HepG2 (cell line): ENCODE measurements around the gene SLC7A8. TPM values are rescaled to one million over a fixed set of nuclear protein-coding genes. Genes with fewer than 3 reads are reported as not detected.

Experiments used
- BHLHE40 ChIP-seq: IDR thresholded peaks from 2 replicates; pipeline ENCODE4 v1.6.1; 2011; ENCODE audit warnings: low read length, improper control_type of control experiment
- FOXC1 ChIP-seq: sonication (generic); formaldehyde crosslinking; IDR thresholded peaks from 2 replicates; pipeline ENCODE4 v1.8.0; 2022; ENCODE audit warnings: mild to moderate bottlenecking, missing genetic modification reagents, borderline replicate concordance
- GPN1 ChIP-seq: sonication (generic); formaldehyde crosslinking; IDR thresholded peaks from 2 replicates; pipeline ENCODE4 v1.5.1; 2020; ENCODE audit warnings: missing genetic modification reagents, borderline replicate concordance
- MAZ ChIP-seq, 2 experiments: sonication (generic) in 1 of 2; formaldehyde crosslinking in 1 of 2; IDR thresholded peaks; 2 replicates each; pipeline versions ENCODE4 v1.5.0 to v1.6.1; 2012 to 2020; ENCODE audit warnings: low read depth in 2 of 2, mild to moderate bottlenecking in 2 of 2, borderline replicate concordance in 1 of 2, improper control_type of control experiment in 1 of 2, low read length in 1 of 2, missing genetic modification reagents in 1 of 2, moderate library complexity in 1 of 2
- MTF2 ChIP-seq: sonication (generic); formaldehyde crosslinking; IDR thresholded peaks from 2 replicates; pipeline ENCODE4 v1.5.0; 2020; ENCODE audit warnings: missing genetic modification reagents, borderline replicate concordance
- NFKBIZ ChIP-seq: IDR thresholded peaks from 2 replicates; pipeline ENCODE4 v1.6.1; 2018; ENCODE audit warnings: missing genetic modification reagents, missing compliant biosample characterization
- PHF5A ChIP-seq: IDR thresholded peaks from one replicate; pipeline ENCODE4 v1.6.1; 2018; ENCODE audit warnings: low read depth, missing genetic modification reagents; ENCODE audit not compliant: unreplicated experiment
- PRMT3 ChIP-seq: sonication (generic); formaldehyde crosslinking; IDR thresholded peaks from 2 replicates; pipeline ENCODE4 v1.8.1; 2022; ENCODE audit warnings: low read depth, mild to moderate bottlenecking, moderate library complexity, missing genetic modification reagents, borderline replicate concordance
- SUZ12 ChIP-seq: fragments of 150-350 bp; IDR thresholded peaks from 2 replicates; pipeline ENCODE4 v1.6.1; 2014; ENCODE audit warnings: low read depth, low read length
- ZFX ChIP-seq: sonication (generic); formaldehyde crosslinking; IDR thresholded peaks from 2 replicates; pipeline ENCODE4 v1.4.0; 2020; ENCODE audit warnings: mild to moderate bottlenecking, low read depth, missing genetic modification reagents, moderate library complexity
- ZNF281 ChIP-seq: sonication (generic); formaldehyde crosslinking; IDR thresholded peaks from 2 replicates; pipeline ENCODE4 v1.4.0; 2020; ENCODE audit warnings: missing genetic modification reagents, borderline replicate concordance
- ZNF318 ChIP-seq: sonication (generic); formaldehyde crosslinking; IDR thresholded peaks from 2 replicates; pipeline ENCODE4 v1.4.0; 2020; ENCODE audit warnings: mild to moderate bottlenecking, missing genetic modification reagents
- ZNF709 ChIP-seq: sonication (generic); formaldehyde crosslinking; IDR thresholded peaks from 2 replicates; pipeline ENCODE4 v1.5.0; 2020; ENCODE audit warnings: mild to moderate bottlenecking, missing genetic modification reagents
- polyA plus RNA-seq, 8 experiments: library from polyadenylated mRNA; depleted of rRNA in 3 of 8; stranded (reverse) in 7 of 8; unstranded in 1 of 8; fragments of >200 nt; fragmentation: Illumina TruSeq in 4 of 8; extraction: Trizol in 4 of 8; gene quantifications; 2 replicates each; pipeline versions ENCODE4 v1.2.1 to v1.2.3, GENCODE V29; 2011 to 2016; ENCODE audit warnings: low read depth in 4 of 8, missing spikeins in 1 of 8, mixed read lengths in 1 of 8; ENCODE audit not compliant: insufficient read depth in 1 of 8
- total RNA-seq, 5 experiments: library from RNA; depleted of rRNA; stranded (reverse); fragments of >200 nt; fragmentation: Illumina TruSeq; extraction: Trizol; gene quantifications; 2 replicates each; pipeline ENCODE4 v1.2.3, GENCODE V29; 2016; ENCODE audit warnings: low read depth in 1 of 5
- TF ChIP-seq, protein P1 (sequence below): sonication (generic); formaldehyde crosslinking; IDR thresholded peaks from 2 replicates; pipeline ENCODE4 v1.5.0; 2020; ENCODE audit warnings: mild to moderate bottlenecking, low read depth, missing genetic modification reagents, borderline replicate concordance
- TF ChIP-seq, protein P2 (sequence below): sonication (generic); formaldehyde crosslinking; IDR thresholded peaks from 2 replicates; pipeline ENCODE4 v1.4.0; 2020; ENCODE audit warnings: missing genetic modification reagents

SLC7A8 gene
- total and polyA plus RNA-seq, 2 of the 13 experiments (the other 11 are each of a cell fraction or from before 2014, with no cell fraction given): 0.25 TPM; not detected in 1

GRCh38 chr14:23136566-23137133 lies 46.8 kb downstream of the SLC7A8 start (continued):
- TF ChIP-seq, protein P1, sequence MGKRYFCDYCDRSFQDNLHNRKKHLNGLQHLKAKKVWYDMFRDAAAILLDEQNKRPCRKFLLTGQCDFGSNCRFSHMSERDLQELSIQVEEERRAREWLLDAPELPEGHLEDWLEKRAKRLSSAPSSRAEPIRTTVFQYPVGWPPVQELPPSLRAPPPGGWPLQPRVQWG (CRISPR knock-in tag): no peak
- no peak for TF ChIP-seq MAZ (IDR thresholded peaks at IDR 0.05; ENCODE audit: borderline replicate concordance, low read depth, low read length)
- TF ChIP-seq MAZ (CRISPR knock-in tag; IDR thresholded peaks at IDR 0.05; ENCODE audit: low read depth): peak; percentile 35; the same call in 1 of the 2 replicates
- TF ChIP-seq BHLHE40: no peak
- TF ChIP-seq PRMT3: no peak
- TF ChIP-seq MTF2 (CRISPR knock-in tag): 0 out of 2 replicates have a peak, but pooled peaks have one; percentile 54
- no peak for TF ChIP-seq GPN1
- TF ChIP-seq FOXC1 (CRISPR knock-in tag): no peak
- 0 out of 2 replicates have a peak, but pooled peaks have one; percentile 21 for TF ChIP-seq ZFX (CRISPR knock-in tag)
- TF ChIP-seq, protein P2, sequence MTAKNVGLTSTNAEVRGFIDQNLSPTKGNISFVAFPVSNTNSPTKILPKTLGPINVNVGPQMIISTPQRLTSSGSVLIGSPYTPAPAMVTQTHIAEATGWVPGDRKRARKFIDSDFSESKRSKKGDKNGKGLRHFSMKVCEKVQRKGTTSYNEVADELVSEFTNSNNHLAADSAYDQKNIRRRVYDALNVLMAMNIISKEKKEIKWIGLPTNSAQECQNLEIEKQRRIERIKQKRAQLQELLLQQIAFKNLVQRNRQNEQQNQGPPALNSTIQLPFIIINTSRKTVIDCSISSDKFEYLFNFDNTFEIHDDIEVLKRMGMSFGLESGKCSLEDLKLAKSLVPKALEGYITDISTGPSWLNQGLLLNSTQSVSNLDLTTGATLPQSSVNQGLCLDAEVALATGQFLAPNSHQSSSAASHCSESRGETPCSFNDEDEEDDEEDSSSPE (CRISPR knock-in tag): no peak
- no peak for TF ChIP-seq PHF5A (CRISPR knock-in tag)
- no peak for TF ChIP-seq ZNF709 (CRISPR knock-in tag)
- no peak for TF ChIP-seq ZNF318
- no peak for TF ChIP-seq NFKBIZ (CRISPR knock-in tag)
- no peak for TF ChIP-seq ZNF281 (CRISPR knock-in tag)
- TF ChIP-seq SUZ12: no peak
